Ascending aorta (tissue), 2 donors: ENCODE data around the gene PPM1J. TPM values are rescaled to one million over a fixed set of nuclear protein-coding genes. Genes with fewer than 3 reads are reported as not detected.

ENCODE experiments used
- DNase-seq, 2 donors: peaks; one replicate each; pipeline ENCODE4 v3.0.0-alpha.2; 2019; ENCODE audit warnings: low spot score in 2 of 2
- H3K27ac ChIP-seq, 2 donors: fragments of 200-600 bp; sonication (generic); one replicate each; pipeline ENCODE4 v1.5.1; 2016 to 2017; ENCODE audit warnings: mild to moderate bottlenecking in 1 of 2
- H3K27me3 ChIP-seq: fragments of 200-600 bp; sonication (generic); one replicate; pipeline ENCODE4 v1.5.1; 2017
- H3K36me3 ChIP-seq, 2 donors: fragments of 200-600 bp; sonication (generic); one replicate each; pipeline ENCODE4 v1.5.1; 2016
- H3K4me1 ChIP-seq, 2 donors: fragments of 200-600 bp; sonication (generic); one replicate each; pipeline ENCODE4 v1.5.1; 2016 to 2017; ENCODE audit warnings: mild to moderate bottlenecking in 1 of 2
- H3K4me3 ChIP-seq, 2 donors: fragments of 200-600 bp; sonication (generic); one replicate each; pipeline ENCODE4 v1.5.1; 2016 to 2017; ENCODE audit warnings: mild to moderate bottlenecking in 1 of 2
- H3K9me3 ChIP-seq, 2 donors: fragments of 200-600 bp; sonication (generic); one replicate each; pipeline ENCODE4 v1.5.1; 2016
- intact Hi-C: fragments of 100-400 bp; cut with DNase I; formaldehyde crosslinking; loops from one replicate; pipeline ENCODE4 v1.15.1; 2023
- total RNA-seq: library from RNA; depleted of rRNA; stranded (reverse); fragments of >200 nt; gene quantifications from one replicate; pipeline ENCODE4 v1.1.0, GENCODE V29; 2016
- TF ChIP-seq, protein P1 (sequence below), 3 experiments: fragments of 200-600 bp in 2 of 3; fragments of 450-650 bp in 1 of 3; sonication (generic) in 2 of 3; IDR thresholded peaks; one replicate each; pipeline ENCODE4 v1.5.1; 2016 to 2019; ENCODE audit warnings: antibody characterized with exemption in 3 of 3, mild to moderate bottlenecking in 1 of 3, moderate library complexity in 1 of 3

Gene PPM1J
- total RNA-seq, 1 donor from 2014 or later = 10.0 TPM

GRCh38 chr1:112666946-112667345 is 48.2 kb downstream of the PPM1J start:
- H3K9me3 ChIP-seq = no peaks in the 10 kb centered on the region
- no peak for DNase-seq
- TF ChIP-seq, protein P1, sequence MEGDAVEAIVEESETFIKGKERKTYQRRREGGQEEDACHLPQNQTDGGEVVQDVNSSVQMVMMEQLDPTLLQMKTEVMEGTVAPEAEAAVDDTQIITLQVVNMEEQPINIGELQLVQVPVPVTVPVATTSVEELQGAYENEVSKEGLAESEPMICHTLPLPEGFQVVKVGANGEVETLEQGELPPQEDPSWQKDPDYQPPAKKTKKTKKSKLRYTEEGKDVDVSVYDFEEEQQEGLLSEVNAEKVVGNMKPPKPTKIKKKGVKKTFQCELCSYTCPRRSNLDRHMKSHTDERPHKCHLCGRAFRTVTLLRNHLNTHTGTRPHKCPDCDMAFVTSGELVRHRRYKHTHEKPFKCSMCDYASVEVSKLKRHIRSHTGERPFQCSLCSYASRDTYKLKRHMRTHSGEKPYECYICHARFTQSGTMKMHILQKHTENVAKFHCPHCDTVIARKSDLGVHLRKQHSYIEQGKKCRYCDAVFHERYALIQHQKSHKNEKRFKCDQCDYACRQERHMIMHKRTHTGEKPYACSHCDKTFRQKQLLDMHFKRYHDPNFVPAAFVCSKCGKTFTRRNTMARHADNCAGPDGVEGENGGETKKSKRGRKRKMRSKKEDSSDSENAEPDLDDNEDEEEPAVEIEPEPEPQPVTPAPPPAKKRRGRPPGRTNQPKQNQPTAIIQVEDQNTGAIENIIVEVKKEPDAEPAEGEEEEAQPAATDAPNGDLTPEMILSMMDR (IDR thresholded peaks at IDR 0.05) = no peak
- H3K4me3 ChIP-seq = no peak overlapping the region
- H3K36me3 ChIP-seq = peaks cover 44 to 73% of the 10 kb centered on the region in 2 donors
- no peaks in the 10 kb centered on the region for H3K4me1 ChIP-seq
- no peak overlapping the region for H3K27ac ChIP-seq
- H3K27me3 ChIP-seq = no peaks in the 10 kb centered on the region
- intact Hi-C loops = no loop called here

DNA sequence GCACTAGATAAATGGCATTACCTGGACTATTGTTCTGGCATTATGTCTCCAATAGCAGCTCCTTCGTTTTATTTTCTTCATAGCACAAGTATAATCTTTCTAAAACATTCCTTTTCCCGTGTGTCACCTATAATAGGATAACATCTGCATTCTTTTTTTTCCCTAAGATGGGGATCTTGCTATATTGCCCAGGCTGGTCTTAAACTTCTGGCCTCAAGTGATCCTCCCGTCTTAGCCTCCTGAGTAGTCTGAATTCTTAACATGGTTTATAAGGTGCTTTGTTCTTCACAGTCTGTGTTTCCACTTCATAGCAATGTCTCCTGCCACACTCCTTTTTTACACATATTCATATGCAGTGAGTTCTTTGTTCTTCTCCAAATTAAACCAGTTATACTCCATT is 49.3 kb downstream of the PPM1J start:
- Histone ChIP-seq H3K4me3 (no peak overlapping the region), H3K27me3 (no peaks in the 10 kb centered on the region), H3K36me3 (peaks cover 55 to 83% of the 10 kb centered on the region in 2 donors), H3K4me1 (no peaks in the 10 kb centered on the region), H3K27ac (no peak overlapping the region), H3K9me3 (no peaks in the 10 kb centered on the region)
- TF ChIP-seq, protein P1 (IDR thresholded peaks at IDR 0.05) = no peak
- DNase-seq = no peak
- intact Hi-C loops = no loop called here

Other genes starting within 250 kb of the PPM1J start
- gene WNT2B, start 206.4 kb downstream of the PPM1J start, total RNA-seq = 4.8 TPM
- gene ST7L, start 96.2 kb downstream of the PPM1J start, total RNA-seq = 4.0 TPM
- gene CAPZA1, start 95.5 kb downstream of the PPM1J start, total RNA-seq = 53.5 TPM
- gene MOV10, start 40.7 kb downstream of the PPM1J start, total RNA-seq = 69.5 TPM
- 379 TPM for gene RHOC, start 8.2 kb downstream of the PPM1J start, total RNA-seq
- gene SLC16A1, start 240.9 kb upstream of the PPM1J start, total RNA-seq = 31.8 TPM